Measurements from ENCODE around the gene ZNF20.

DNA sequence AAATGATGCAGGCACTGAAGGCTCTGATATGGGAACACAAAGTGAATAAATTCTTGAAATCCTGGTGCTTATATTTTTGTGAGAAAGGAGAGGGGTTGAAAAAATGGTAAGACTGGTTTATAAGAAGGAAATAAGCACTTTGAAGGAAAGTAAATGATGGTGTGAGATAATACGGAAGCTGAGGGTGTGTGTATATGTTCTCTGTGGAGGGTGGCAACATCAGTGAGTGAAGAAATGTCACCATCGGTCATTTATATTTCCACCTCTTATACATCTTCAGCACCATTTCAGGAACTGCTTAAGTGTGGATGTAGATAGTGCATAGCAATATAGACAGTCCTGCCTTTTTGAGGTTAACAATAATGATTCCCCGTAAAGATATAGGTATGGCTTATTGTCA, 40.2 kb upstream of the ZNF20 start:
- TF ChIP-seq YY1 (IDR thresholded peaks at IDR 0.05; ENCODE audit: insufficient read depth, insufficient read length) = no peak
- no peak for TF ChIP-seq SUZ12 (IDR thresholded peaks at IDR 0.05; ENCODE audit: extremely low read depth, insufficient read depth, insufficient read length)
- TF ChIP-seq ZNF274 (IDR thresholded peaks at IDR 0.05; ENCODE audit: low read depth, low read length) = no peak

Measured in NT2/D1 (cell line).